GM21423 (cell line): ENCODE results near the gene ERN1.

Experiments
- ATAC-seq: cut with Tn5 transposase; IDR thresholded peaks from one replicate; pipeline ENCODE4 v1.9.1; 2021; ENCODE audit warnings: mild to moderate bottlenecking, moderate library complexity; ENCODE audit not compliant: unreplicated experiment

Gene ERN1

DNA sequence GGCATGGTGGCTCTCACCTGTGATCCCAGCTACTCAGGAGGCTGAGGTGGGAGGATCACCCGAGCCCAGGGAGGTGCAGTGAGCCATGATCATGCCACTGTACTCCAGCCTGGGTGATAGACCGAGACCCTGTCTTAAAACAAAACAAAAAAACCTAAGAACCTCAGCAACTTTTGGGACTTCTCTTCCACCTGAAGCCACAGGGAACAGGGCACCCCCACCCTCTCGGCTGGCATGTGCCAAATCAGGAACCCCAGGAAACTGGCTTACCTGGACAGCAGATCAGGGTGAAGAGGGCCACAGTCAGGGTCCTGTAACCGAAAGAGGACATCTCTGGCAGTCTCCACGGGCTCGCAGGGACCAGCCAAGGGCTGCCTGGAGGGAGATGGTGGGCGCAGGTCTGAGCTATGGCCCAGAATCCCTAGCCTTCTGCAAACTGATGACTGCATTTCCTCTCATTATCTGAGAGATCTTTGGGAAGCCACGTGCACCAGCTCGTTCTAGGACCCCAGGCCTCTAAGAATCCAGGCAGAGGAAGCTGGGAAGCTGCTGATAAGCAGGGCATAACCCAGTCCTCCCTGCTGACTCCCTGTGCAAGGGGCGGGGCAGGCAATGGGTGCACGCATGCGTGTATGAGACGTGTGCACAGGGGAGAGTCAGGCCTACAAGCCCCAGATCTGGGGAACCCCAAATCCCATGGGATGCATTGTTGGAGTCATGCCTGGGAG lies 123.4 kb downstream of the ERN1 start:
- ATAC-seq = no peak

DNA sequence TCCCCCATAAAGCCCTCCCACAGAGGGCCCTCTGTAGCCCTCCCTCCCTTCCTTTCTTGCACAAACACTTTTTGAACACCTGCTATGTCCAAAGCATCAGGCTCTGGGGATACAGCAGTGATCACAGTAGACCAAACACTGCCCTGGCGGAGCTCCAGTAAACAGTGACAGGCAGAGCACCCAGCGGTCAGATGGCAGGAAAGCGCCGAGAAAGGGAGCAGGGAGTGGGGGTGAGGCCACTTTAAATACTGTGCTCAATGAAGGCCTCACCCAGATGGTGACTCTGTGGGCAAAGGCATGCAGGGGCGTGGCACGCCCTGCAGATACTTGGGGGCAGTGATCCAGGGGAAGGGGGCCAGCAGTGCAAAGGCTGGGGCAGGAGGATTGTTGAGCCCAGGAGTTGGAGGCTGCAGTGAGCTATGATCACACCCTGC lies 124.2 kb downstream of the ERN1 start:
- ATAC-seq = no peak

DNA sequence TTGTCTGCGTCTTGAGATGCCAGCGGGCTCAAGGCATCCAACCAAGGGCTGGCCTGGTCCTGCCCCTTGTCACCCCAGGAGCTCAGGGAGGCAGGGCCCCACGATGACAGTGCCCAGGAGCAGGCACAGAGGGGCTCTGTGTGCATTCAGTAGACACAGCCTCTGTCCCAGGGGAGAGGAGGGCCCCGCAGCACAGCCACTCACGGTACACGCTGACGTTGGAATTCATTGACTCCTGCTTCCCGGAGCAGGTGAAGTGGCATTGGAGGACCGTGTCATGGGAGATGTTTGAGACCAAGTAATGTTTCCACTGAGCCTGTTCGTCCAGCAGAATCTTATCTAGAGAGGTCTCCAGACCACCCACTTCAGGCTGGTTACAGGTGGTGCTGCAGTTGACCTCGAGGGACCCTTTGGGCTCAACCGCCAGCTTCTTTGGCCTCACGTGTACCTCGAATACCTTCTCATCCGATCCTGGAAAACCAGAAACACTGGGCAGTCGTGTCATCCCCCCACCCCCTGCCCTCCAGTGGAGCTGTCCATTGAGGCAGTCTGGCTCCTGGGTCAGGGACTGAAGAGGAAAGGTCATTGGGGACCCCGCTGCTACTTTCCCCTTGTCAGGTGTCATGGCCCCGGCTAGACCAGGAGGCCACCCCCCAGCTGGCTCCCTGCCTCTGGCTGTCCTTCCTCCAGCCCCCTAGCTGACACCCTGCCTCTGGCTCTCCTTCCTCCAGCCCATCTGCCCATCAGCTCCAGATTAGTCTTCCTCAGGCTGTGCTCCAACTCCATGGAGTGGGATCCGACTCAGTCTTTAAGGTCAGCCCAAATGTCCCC lies 124.8 kb downstream of the ERN1 start:
- no peak for ATAC-seq

DNA sequence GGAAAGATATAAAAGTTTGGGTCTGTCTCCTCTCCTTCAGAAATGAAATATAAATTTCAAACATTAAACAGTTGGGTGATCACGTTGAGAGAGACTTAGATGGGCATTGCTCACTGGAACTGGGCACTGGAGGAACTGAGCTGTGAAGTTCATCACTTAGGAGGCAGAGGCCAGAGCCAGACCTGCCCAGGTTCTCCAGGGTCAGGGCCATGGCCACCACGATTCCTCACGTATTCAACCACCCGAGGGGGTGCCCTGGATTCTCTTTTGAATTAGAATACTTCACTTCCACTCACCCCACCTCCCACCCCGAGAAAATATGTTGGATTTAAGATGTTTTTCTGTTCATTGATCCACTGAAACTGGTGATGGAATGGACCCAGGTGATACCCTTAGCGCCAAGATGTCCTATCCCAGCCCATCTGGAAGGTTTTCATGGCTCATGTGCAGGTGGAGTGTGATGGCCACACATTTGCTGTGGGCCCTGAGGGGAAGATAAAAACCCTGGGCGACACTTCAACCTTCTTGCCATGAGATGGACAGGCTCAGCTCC lies 125.7 kb downstream of the ERN1 start:
- no peak for ATAC-seq

DNA sequence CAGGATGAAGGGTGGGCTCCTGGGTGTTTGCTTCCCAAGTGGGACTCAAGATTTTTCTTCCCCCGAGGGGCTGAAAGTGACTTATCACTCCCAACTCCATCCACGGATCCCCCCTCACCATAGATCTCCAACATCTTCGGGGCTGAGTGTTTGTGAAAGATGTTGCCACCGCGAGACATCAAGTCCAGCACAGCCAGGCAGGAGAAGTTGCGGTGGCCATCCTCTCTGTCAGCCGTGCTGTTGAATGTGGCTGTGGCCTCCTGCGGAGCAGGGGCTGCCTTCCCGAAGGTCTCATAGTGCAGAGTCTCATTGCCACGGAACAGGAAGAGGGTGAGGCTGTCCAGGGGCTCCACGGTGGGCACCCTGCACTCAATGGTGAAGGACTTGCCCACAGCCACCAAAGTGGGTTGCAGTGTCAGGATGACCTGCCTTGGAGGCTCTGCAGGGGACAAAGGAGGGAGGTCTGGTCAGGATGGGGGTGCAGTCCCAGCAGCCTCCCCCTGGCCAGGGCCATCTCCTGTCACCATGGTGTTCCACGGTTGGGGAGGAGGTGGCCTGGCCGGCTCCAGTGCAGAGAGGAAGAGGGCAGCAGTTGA lies 126.3 kb downstream of the ERN1 start:
- ATAC-seq = no peak

DNA sequence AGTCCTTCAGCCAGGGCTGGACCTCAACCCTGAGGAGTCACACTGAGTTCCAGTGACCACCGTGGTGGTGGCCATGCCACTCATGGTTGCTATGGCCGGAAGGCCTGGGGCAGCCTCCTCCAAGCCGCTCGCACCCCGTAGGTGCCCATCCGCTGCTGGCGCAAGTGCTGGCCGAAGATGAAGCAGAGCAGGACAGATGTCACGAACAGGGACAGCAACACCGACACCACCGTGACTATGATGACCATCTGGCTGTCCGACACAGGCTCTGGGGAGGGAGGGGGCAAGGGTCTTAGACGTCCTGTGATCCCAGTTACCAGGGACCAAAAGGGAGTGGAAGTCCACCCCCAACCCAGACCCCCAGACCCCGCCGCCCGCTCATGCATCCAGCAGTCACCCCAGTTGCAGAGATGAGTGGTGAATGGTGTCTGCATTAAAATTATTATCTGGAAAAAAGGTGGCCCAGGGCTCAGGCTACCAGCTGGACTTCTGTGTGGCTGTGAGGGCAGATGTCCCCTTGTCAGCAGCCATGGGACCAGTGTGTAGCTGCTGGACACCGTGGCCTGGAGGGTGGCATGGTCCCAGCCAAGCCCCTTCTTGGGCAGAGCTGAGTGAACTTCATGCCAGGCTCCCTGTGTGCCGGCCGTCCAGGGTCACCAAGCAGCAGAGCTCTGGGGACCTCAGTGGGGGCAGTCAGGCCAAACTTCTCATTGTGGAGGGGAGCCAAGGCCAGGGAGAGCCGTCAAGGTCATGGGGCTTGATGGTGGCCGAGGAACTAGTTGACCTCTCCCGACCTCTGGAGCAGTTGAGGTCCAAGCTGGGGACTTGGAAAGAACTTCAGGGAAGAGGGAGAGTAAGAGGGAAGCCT lies 127.1 kb downstream of the ERN1 start:
- ATAC-seq = no peak

DNA sequence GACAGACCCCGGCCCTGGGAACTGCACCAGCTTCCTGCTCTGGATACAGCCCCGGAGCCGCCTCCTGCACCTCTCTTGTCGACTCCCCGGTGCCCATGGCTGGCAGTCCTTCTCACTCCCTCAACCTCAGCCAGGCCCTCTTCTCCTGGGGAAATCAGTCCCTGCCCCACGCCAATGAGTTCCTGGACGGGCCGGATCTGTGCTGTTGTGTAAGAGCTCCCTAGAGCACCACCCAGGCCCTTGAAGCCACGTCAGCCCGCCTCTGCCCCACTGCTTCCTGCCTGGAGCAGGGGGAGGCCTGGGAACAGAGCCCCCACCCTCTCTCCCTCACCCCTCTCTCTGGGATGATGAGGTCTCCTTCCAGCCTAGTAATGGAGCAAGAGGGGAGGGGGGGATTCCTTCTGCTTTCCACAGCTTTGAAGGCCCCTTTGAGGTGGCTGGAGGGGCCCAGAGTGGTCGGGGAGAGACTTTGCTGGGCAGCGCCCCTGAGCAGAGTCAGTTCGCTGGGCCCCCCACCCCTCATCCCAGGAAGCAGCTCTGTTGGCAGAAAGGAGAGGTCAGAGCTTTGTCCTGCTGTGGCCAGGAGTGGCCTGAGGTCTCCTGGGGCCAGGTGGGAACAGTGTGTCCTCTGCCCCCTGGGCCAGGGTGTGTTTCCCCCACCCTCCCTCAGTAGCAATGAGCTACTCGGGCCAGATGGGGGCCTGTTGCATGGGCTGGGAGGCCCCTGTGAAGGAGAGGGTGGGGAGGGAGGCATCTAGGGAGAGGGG lies 128.0 kb downstream of the ERN1 start:
- no peak for ATAC-seq

DNA sequence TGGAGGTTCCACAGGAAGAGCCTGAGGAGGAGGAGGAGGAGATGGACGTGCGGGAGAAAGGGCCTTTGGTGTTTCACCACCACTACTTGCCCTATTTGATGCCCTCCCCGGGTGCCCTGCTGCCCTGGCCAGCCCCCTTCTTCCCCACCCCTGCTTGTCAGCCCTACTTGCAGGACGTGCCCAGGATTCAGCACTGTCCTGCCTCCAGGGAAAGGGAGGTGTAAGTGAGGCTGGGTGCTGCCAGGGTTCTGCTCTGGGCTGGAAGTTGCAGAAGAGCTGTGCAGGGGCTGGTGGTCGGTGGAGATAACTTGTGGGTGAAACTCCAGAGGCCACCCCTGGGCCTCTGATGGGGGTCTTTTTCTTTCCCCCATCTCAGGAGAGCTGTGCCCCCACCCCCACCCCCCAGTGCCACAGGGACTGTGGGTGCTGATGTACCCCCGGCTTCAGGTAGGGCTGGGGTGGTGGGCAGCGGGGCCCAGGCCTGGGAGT lies 128.8 kb downstream of the ERN1 start:
- ATAC-seq = no peak

DNA sequence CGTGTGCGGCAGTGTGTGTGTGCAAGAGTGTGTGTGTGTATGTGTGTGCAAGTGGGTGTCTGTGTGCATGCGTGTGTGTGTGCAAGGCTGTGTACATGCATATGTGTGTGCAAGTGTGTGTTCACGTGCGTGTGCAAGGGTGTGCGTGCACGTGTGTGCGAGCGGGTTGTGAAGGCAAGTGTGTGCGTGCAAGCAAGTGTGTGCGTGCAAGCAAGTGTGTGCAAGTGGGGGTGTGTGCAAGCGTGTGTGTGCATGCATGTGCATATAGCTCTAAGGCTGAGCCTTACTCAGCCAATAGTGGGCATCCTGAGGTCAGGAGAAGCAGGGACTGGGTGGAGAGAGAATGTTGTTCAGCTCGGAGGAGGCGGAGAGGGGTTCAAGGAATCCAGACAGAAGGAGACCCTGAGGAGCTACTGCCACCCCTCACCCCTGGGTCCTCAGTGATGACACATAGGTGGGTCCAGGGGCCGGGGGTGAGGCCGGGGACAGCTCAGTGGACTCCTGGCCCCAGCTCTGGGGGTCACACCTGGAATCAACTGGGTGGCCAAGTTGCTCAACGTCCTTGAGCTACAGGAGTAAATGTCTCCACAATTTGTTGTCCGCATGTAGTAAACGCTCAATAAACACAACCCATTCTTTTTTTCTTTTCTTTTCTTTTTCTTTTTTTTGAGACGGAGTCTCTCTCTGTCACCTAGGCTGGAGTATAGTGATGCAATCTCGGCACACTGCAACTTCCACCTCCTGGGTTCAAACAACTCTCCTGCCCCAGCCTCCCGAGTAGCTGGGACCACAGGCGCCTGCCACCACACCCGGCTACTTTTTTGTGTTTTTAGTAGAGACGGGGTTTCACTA lies 130.0 kb downstream of the ERN1 start:
- no peak for ATAC-seq

DNA sequence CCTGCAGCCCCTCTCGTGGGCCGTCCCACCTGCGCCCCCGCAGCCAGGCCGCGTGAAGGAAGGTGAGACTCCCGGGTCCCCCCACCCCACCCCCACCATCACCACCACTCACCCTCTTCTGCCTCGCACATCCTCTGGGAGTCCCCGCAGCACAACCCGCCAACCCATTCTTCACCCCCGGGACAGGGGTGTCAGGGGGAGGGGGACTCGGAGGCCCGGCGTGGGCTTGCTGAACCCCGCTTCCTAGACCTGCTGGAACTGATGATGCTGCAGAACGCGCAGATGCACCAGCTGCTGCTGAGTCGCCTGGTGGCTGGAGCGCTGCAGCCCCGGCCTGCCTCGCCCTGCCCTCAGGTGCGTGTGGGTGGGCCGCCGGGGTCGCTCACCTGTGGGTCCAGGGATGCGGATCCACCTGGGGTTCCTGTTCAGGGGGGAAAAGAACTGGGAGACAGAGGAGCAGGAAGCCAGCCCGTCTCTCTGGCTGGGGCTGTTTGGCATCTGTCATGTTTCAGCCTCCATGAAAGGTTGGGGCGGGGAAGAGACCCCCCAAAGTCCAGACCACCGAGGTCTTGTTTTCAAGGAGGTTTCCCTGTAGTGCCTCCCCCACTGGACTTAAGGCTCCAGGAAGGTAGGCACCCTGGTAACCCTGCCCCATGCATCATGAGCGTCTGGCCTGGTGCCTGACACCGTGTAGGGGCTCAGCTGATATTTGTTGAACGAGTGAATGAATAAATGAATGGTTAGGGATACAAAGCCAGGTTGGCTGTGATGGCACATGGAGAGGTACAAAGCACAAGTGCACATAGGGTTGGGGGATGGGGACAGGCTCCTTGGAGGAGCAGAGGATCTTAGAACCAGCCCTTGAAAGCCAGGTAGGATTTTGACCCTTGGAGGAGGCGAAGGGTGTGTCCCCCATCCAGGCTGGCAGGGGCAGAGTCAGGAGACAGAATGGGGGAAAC lies 130.9 kb downstream of the ERN1 start:
- ATAC-seq = no peak

DNA sequence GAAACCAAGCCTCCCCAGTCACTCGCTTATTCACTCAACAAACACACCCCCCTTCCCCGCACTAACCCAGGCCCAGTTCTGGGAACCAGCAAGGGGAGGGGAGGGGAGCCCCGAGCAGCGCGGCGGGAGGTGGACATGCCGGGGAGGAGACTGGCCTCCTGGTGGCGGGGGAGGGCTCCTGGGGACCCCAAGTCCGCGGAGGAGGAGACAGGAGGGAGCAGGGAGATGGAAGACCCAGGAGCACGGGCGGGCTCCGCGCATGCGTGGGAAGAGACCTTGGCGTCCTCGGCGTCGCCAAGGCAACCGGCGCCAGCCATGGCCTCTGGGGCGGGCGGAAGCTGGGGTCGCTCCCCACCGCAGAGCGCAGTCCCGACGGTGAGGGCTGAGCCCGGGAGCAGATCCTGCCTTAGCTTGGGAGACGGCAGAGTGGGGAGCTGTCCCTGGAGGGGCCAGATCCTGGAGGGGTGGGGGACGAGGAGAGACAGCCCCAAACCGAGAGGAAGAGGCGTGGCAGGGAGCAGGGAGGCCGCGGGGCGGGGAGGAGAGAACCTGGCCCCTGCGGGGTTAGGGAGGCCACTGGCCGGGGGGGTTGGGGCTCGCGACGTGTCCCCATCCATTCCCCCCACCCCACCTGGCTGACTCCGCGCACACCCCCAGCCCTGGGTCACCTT lies 131.8 kb downstream of the ERN1 start, which contains the start of gene PRR29:
TSS of gene PRR29 (plus strand) at position 302 of the 671 bp plus-strand sequence. CDS start at position 316, 14 bp downstream.
- ATAC-seq = peak; percentile 63

DNA sequence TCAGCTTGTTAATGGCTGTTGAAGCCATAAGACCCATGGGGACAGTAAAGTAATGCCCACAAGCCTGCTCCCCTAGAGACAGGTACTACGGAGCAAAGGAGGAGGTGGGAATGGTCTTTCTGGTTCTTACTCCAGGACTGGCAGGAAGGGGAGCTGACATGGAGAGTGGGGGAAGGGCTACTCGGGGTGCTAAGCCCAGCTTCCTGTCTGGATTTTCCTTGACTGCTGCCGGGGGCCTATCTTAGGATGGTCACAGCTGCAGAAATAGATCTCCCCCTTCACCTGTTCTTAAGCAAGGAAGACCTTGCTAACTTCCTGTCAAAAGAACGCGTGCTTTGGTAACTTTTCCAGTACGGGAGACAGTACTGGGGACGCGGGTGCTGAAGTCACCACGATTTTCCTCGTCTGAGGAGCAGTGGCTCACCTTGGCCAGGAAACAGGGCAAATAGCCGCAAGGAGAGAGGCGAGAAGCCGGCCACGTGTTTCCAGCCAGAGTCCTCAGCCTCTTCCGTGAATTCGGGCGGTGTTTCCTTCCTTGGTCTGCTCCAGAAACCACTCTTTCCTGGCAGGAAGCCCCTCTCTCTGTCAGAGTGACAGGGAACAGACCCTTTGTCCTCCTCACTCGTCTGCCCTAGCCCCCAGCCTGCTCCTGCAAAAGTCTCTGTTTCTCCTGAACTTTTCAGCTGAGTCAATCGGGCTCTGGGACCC lies 132.4 kb downstream of the ERN1 start:
- ATAC-seq = no peak

DNA sequence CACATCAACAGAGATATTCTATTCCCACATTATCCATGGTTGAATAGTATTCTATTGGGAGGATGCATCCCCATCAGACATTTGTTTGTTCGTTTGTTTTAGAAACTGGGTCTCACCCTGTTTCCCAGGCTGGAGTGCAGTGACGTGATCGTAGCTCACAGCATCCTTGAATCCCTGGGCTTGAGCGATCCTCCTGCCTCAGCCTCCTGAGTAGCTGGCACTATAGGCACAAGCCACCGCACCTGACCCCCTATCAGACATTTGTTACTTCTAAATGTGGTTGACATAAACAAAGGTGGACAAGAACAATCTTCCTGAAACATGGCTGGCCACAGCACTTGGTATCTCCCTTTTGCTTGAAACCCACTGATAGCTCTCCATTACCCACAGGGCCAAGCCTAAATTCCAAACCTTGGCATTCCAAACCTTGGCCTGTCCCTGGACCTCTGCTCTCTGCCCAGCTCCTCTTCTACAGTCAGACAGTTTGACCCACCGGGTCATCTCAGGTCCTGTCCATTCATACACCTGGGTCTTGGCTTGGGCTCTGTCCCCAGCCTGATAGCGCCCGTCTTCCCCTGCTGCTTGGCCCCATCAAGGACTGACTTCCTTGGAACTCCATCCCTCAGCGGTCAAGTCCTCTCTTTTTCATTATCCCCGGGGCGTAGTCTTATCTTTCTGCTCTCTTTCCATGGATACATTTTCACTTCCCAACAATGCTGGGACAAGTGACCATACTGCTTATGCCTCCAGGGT lies 133.3 kb downstream of the ERN1 start:
- ATAC-seq = no peak

DNA sequence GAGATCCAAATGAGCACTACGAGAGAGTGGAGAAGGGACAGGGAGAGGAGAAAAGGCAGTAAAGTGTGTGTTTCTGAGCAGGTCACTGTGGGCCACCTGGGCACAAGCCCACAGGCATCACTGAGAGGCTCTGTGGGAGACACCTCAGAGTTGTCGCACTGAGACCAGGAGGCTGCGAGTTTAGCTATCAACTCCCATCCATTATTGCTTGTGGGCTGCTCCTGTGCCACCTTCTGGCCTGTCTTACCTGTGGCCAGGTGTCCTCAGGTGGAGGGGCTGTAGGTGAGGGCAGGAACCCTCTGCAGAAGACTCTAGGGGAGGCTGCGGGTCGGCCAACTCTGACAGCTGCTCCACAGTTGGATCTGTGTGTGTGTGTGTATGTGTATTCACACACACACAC lies 134.3 kb downstream of the ERN1 start:
- no peak for ATAC-seq

DNA sequence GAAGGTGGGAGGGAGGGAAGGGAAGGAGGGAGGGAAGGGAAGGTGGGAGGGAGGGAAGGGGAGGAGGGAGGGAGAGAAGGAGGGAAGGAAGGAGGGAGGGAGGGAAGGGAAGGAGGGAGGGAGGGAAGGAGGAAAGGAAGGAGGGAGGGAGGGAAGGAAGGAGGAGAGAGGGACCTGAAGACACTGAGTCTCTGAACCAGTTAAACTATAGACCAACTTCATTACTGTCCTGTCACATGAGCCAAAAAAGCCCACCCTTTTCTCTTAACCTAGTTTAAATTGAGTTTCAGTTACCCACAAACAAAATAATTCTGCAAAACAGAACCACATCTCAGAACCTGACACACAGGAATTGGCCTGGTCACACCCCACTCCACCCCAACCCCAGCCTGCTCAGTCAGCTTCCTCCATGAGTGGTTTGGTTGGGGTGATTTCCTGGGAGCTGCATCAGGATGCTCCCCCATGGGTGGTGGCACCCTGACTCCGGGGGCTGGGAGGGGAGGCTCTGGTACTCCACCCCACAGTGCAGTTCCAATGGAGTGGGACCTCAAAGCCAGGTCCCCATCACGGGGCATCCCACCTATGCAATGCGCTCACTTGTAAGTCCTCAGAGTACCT lies 136.5 kb downstream of the ERN1 start:
- ATAC-seq = no peak
